Caco-2 (cell line): ENCODE data around the gene ZNF385C. TPM values are rescaled to one million over a fixed set of nuclear protein-coding genes. Genes with fewer than 3 reads are reported as not detected.
A peak's percentile ranks its signal among the peaks of the same experiment; 100 is the strongest.

ENCODE experiments used
- BruUV-seq: library from RNA; stranded (reverse); fragments of 400-500 nt; replicated peaks from 2 replicates; lab custom pipeline; 2021; lab: Mats Ljungman, UMichigan
- CTCF ChIA-PET: fragments of 300-600 bp; sonication (Branson Sonifier 250); formaldehyde crosslinking; loops from one replicate; lab custom pipeline; 2022; ENCODE audit warnings: antibody characterized with exemption; lab: Charles Lee
- POLR2A ChIA-PET: fragments of 300-600 bp; sonication (Branson Sonifier 250); formaldehyde crosslinking; loops from one replicate; lab custom pipeline; 2022; ENCODE audit warnings: antibody characterized with exemption; lab: Charles Lee
- DNase-seq, 2 experiments: peaks; one replicate each; pipeline versions ENCODE4 v3.0.0 to v3.0.0-alpha.2; 2020 to 2022
- H3K27me3 ChIP-seq: replicated peaks from 2 replicates; pipeline ENCODE4 v1.6.0; 2011; ENCODE audit warnings: low read length; ENCODE audit not compliant: control insufficient read depth, insufficient read depth
- H3K36me3 ChIP-seq: 2 replicates; pipeline ENCODE4 v1.5.1; 2011; ENCODE audit warnings: low read length; ENCODE audit not compliant: control insufficient read depth, insufficient read depth
- H3K4me1 ChIP-seq: fragments of 250-450 bp; sonication (Bioruptor Pico); 2 replicates; pipeline ENCODE4 v1.5.1; 2020; ENCODE audit warnings: mild to moderate bottlenecking
- H3K4me3 ChIP-seq: 2 replicates; pipeline ENCODE4 v1.5.1; 2011; ENCODE audit warnings: low read depth, mild to moderate bottlenecking, control low read depth, low read length
- H3K9me3 ChIP-seq: fragments of 250-450 bp; sonication (Bioruptor Pico); 2 replicates; pipeline ENCODE4 v1.5.1; 2020; ENCODE audit warnings: mild to moderate bottlenecking, moderate library complexity
- H3K27ac Mint-ChIP-seq: one replicate; pipeline ENCODE4 v1.8.0; 2022; ENCODE audit warnings: mixed read lengths; ENCODE audit not compliant: unreplicated experiment
- H3K27me3 Mint-ChIP-seq: one replicate; pipeline ENCODE4 v1.8.0; 2022; ENCODE audit warnings: mixed read lengths; ENCODE audit not compliant: insufficient read depth, unreplicated experiment
- H3K36me3 Mint-ChIP-seq: one replicate; pipeline ENCODE4 v1.8.0; 2022; ENCODE audit warnings: mild to moderate bottlenecking, mixed read lengths; ENCODE audit not compliant: insufficient read depth, unreplicated experiment
- H3K4me1 Mint-ChIP-seq: one replicate; pipeline ENCODE4 v1.8.0; 2022; ENCODE audit warnings: low read depth, mixed read lengths; ENCODE audit not compliant: unreplicated experiment
- H3K4me3 Mint-ChIP-seq: one replicate; pipeline ENCODE4 v1.8.0; 2022; ENCODE audit warnings: mild to moderate bottlenecking, moderate library complexity, mixed read lengths; ENCODE audit not compliant: unreplicated experiment
- H3K9me3 Mint-ChIP-seq: one replicate; pipeline ENCODE4 v1.8.0; 2022; ENCODE audit warnings: mixed read lengths; ENCODE audit not compliant: unreplicated experiment
- CTCF ChIP-seq, 2 experiments: fragments of 200-600 bp in 1 of 2; IDR thresholded peaks; 1 replicate in 1 of 2; 2 replicates in 1 of 2; pipeline versions ENCODE4 v1.5.1 to v1.8.0; 2011 to 2022; ENCODE audit warnings: antibody characterized with exemption in 1 of 2, control low read depth in 1 of 2, inconsistent platforms in 1 of 2, low read depth in 1 of 2, low read length in 1 of 2, mild to moderate bottlenecking in 1 of 2, moderate library complexity in 1 of 2; ENCODE audit not compliant: insufficient read depth in 1 of 2, severe bottlenecking in 1 of 2, unreplicated experiment in 1 of 2
- intact Hi-C: fragments of 100-400 bp; cut with micrococcal nuclease; formaldehyde crosslinking; loops from one replicate; pipeline ENCODE4 v1.10.0; 2022; ENCODE audit not compliant: unreplicated experiment
- total RNA-seq: library from RNA; stranded (reverse); gene quantifications from 2 replicates; pipeline ENCODE4 v1.2.3, GENCODE V29; 2022

Gene ZNF385C
- total RNA-seq, 1 experiment from 2014 or later = 1.5 TPM

GRCh38 chr17:41996855-41997164, 101.5 kb downstream of the ZNF385C start:
- TF ChIP-seq CTCF (IDR thresholded peaks at IDR 0.05; ENCODE audit: insufficient read depth in 1 of 2, low read depth in 1 of 2, low read length in 1 of 2, severe bottlenecking in 1 of 2, unreplicated experiment in 1 of 2) = no peak
- intact Hi-C loops = no loop called here
- no peaks in the 10 kb centered on the region for H3K27me3 ChIP-seq
- Mint-ChIP-seq H3K4me3 (no peak overlapping the region), H3K27ac (no peak overlapping the region), H3K27me3 (no peaks in the 10 kb centered on the region), H3K9me3 (no peaks in the 10 kb centered on the region), H3K36me3 (peaks cover 99% of the 10 kb centered on the region), H3K4me1 (peaks cover 9% of the 10 kb centered on the region)
- H3K4me3 ChIP-seq = no peak overlapping the region
- no peaks in the 10 kb centered on the region for H3K9me3 ChIP-seq
- peaks cover 5% of the 10 kb centered on the region for H3K36me3 ChIP-seq
- POLR2A ChIA-PET = no interaction called here
- no peak for DNase-seq
- no TSS peak for BruUV-seq
- peaks cover 14% of the 10 kb centered on the region for H3K4me1 ChIP-seq
- CTCF ChIA-PET = no interaction called here

DNA sequence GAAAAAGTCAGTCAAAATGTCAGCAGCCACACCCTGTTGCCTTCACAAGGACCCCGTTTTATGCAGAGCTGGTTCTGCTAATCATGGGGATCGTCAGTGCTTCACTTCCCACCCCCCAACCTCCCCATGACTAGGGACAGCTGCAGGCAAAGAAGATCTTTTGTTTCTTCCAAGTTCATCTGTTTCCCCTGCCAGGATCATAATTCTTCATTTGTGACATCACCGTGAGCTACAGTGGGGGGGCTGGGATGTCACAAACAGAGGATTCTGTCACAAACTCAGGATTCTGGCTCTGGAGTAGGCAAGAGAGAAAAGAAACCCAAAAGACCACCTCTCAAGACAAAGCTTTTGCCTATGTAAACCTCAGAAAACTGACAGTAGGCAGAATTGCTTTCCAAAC, 105.7 kb downstream of the ZNF385C start:
- Mint-ChIP-seq H3K9me3 (no peaks in the 10 kb centered on the region), H3K27me3 (no peaks in the 10 kb centered on the region), H3K36me3 (peaks cover 100% of the 10 kb centered on the region), H3K27ac (no peak overlapping the region), H3K4me1 (peaks cover 21% of the 10 kb centered on the region), H3K4me3 (no peak overlapping the region)
- CTCF ChIA-PET = no interaction called here
- DNase-seq = no peak
- TF ChIP-seq CTCF (IDR thresholded peaks at IDR 0.05; ENCODE audit: insufficient read depth in 1 of 2, low read depth in 1 of 2, low read length in 1 of 2, severe bottlenecking in 1 of 2, unreplicated experiment in 1 of 2) = no peak
- POLR2A ChIA-PET = no interaction called here
- Histone ChIP-seq H3K4me3 (no peak overlapping the region), H3K36me3 (peaks cover 8% of the 10 kb centered on the region), H3K27me3 (no peaks in the 10 kb centered on the region), H3K9me3 (no peaks in the 10 kb centered on the region), H3K4me1 (peaks cover 31% of the 10 kb centered on the region)
- intact Hi-C loops = no loop called here
- BruUV-seq = no TSS peak

GRCh38 chr17:41989702-41990419, 108.4 kb downstream of the ZNF385C start:
- Mint-ChIP-seq H3K4me1 (peaks cover 28% of the 10 kb centered on the region), H3K27me3 (no peaks in the 10 kb centered on the region), H3K4me3 (peak overlapping the region; percentile 32), H3K9me3 (no peaks in the 10 kb centered on the region), H3K27ac (peak overlapping the region; percentile 3), H3K36me3 (peaks cover 100% of the 10 kb centered on the region)
- H3K36me3 ChIP-seq = peaks cover 11% of the 10 kb centered on the region
- POLR2A ChIA-PET = no interaction called here
- no peak for TF ChIP-seq CTCF (IDR thresholded peaks at IDR 0.05; ENCODE audit: insufficient read depth in 1 of 2, low read depth in 1 of 2, low read length in 1 of 2, severe bottlenecking in 1 of 2, unreplicated experiment in 1 of 2)
- intact Hi-C loops = no loop called here
- H3K27me3 ChIP-seq = no peaks in the 10 kb centered on the region
- no TSS peak for BruUV-seq
- no peak overlapping the region for H3K4me3 ChIP-seq
- peaks cover 31% of the 10 kb centered on the region for H3K4me1 ChIP-seq
- H3K9me3 ChIP-seq = no peaks in the 10 kb centered on the region
- peak in 1 of 2 experiments; percentile 52 for DNase-seq
- CTCF ChIA-PET = interaction anchor here (0.7 to 1.0 kb wide), 2 partner anchors 20 to 30 kb away, joined by 3 read pairs; partner anchors contain the start of gene NKIRAS2
